ENCODE results near the gene SYNRG.

Gene SYNRG

GRCh38 chr17:37489197-37490001, 119.8 kb downstream of the SYNRG start, which contains the start of gene DUSP14:
Gene DUSP14, plus strand, starts transcription at chr17:37489891. Its CDS starts 22,382 bp downstream, at chr17:37512273.
- H3K4me1 ChIP-seq (ENCODE audit: control insufficient read depth, insufficient read depth, low read length, unreplicated experiment) = peaks cover 34% of the 10 kb centered on the region
- H2AFZ ChIP-seq (ENCODE audit: low read length, unreplicated experiment) = peak within 1 kb of the TSS; percentile 74
- H3K36me3 ChIP-seq (ENCODE audit: insufficient read depth, low read length) = no peaks in the 10 kb centered on the region
- H3K27ac ChIP-seq (ENCODE audit: low read depth, low read length) = peak within 1 kb of the TSS; percentile 99
- no peaks in the 10 kb centered on the region for H3K27me3 ChIP-seq (ENCODE audit: insufficient read depth, low read length)
- peak within 1 kb of the TSS; percentile 94 for H3K4me3 ChIP-seq (ENCODE audit: low read depth, low read length)
- H3K79me2 ChIP-seq (ENCODE audit: control insufficient read depth, insufficient read depth, low read length, unreplicated experiment) = peaks cover 44% of the 10 kb centered on the region

GRCh38 chr17:37488607-37489196, 120.5 kb downstream of the SYNRG start:
- H3K27me3 ChIP-seq (ENCODE audit: insufficient read depth, low read length) = no peaks in the 10 kb centered on the region
- H3K4me1 ChIP-seq (ENCODE audit: control insufficient read depth, insufficient read depth, low read length, unreplicated experiment) = peaks cover 30% of the 10 kb centered on the region
- H3K36me3 ChIP-seq (ENCODE audit: insufficient read depth, low read length) = no peaks in the 10 kb centered on the region
- peak overlapping the region; percentile 74 for H2AFZ ChIP-seq (ENCODE audit: low read length, unreplicated experiment)
- peak overlapping the region; percentile 94 for H3K4me3 ChIP-seq (ENCODE audit: low read depth, low read length)
- peaks cover 38% of the 10 kb centered on the region for H3K79me2 ChIP-seq (ENCODE audit: control insufficient read depth, insufficient read depth, low read length, unreplicated experiment)
- H3K27ac ChIP-seq (ENCODE audit: low read depth, low read length) = peak overlapping the region; percentile 99

GRCh38 chr17:37488009-37488604, 121.1 kb downstream of the SYNRG start:
- Histone ChIP-seq H3K27ac (ENCODE audit: low read depth, low read length) (peak overlapping the region; percentile 99), H3K27me3 (ENCODE audit: insufficient read depth, low read length) (no peaks in the 10 kb centered on the region), H3K36me3 (ENCODE audit: insufficient read depth, low read length) (no peaks in the 10 kb centered on the region), H3K4me1 (ENCODE audit: control insufficient read depth, insufficient read depth, low read length, unreplicated experiment) (peaks cover 30% of the 10 kb centered on the region), H3K4me3 (ENCODE audit: low read depth, low read length) (peak overlapping the region; percentile 94), H2AFZ (ENCODE audit: low read length, unreplicated experiment) (no peak overlapping the region), H3K79me2 (ENCODE audit: control insufficient read depth, insufficient read depth, low read length, unreplicated experiment) (peaks cover 32% of the 10 kb centered on the region)

DNA sequence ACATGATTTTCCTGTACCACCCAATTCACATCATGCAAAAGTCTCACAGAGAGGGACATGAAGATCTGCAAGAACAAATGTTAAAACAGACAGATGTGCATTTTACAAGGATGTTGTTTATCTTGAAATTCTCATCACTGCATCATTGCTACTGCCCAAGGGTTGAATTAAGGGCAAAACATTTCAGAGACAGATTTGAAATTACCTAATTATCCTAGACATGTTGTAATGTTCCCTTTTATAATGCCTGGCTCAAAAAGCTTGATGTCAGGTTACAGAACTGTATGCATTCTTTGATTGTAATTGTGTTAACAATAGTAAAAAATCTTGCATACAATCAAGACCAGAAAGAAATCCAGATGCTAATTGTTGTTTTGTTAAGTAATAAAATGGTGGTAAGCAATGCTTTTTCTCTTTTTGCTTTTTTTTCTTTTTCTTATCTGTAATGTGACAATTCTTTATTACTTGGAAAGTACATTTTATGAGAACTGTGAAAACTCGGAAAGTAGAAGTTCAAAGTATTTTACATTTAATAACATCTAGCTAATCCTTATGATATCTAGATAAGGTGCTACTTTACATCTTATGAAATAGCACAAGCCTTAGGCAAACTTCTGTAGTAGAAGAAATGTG, 123.2 kb downstream of the SYNRG start:
- Histone ChIP-seq H3K27ac (ENCODE audit: low read depth, low read length) (peak overlapping the region; percentile 15; the same call in 1 of the 2 replicates), H3K36me3 (ENCODE audit: insufficient read depth, low read length) (no peaks in the 10 kb centered on the region), H3K4me1 (ENCODE audit: control insufficient read depth, insufficient read depth, low read length, unreplicated experiment) (peaks cover 27% of the 10 kb centered on the region), H3K79me2 (ENCODE audit: control insufficient read depth, insufficient read depth, low read length, unreplicated experiment) (peaks cover 11% of the 10 kb centered on the region), H3K4me3 (ENCODE audit: low read depth, low read length) (no peak overlapping the region), H2AFZ (ENCODE audit: low read length, unreplicated experiment) (no peak overlapping the region), H3K27me3 (ENCODE audit: insufficient read depth, low read length) (no peaks in the 10 kb centered on the region)

DNA sequence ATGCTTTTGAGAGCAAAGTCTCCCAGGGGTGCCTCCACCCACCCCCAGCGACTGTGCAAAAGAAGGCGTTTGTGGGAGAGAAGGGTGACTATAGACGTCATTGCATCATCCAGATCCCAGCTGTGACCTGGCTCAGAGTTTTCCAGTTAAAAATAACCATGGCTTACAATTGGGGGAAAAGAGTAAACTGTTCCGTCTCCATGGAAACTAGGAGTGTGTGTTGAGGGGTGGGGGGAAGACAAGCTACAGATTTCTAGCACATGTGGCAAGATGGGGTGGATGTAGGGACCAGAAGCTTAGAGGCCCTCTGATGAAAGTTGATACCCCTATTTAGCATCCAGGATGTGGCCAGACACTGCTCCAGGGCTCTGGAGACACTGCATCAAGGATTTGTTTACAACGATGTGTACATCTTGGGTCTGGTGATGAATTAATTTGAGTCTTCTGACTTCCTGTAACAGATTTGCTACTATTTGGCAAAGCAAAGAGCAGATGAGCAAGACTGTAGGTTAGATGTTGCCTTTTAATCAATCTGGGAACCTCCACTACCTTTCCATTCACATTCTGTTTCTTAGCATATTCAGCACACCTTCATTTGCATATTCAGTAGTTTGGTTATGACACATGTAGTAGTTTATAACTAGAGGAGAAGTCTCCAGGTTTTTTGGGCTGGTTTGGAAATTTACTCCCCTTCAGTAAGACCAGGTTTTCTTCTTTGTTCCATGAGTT, 125.7 kb downstream of the SYNRG start:
- H3K4me1 ChIP-seq (ENCODE audit: control insufficient read depth, insufficient read depth, low read length, unreplicated experiment) = peaks cover 33% of the 10 kb centered on the region
- H3K79me2 ChIP-seq (ENCODE audit: control insufficient read depth, insufficient read depth, low read length, unreplicated experiment) = no peaks in the 10 kb centered on the region
- H3K36me3 ChIP-seq (ENCODE audit: insufficient read depth, low read length) = peaks cover 14% of the 10 kb centered on the region; the same call in 1 of the 2 replicates
- H2AFZ ChIP-seq (ENCODE audit: low read length, unreplicated experiment) = no peak overlapping the region
- H3K27ac ChIP-seq (ENCODE audit: low read depth, low read length) = peak overlapping the region; percentile 73
- H3K4me3 ChIP-seq (ENCODE audit: low read depth, low read length) = no peak overlapping the region
- H3K27me3 ChIP-seq (ENCODE audit: insufficient read depth, low read length) = no peaks in the 10 kb centered on the region

- H3K4me1 ChIP-seq (ENCODE audit: control insufficient read depth, insufficient read depth, low read length, unreplicated experiment) = peaks cover 50% of the 10 kb centered on the region
- H3K27me3 ChIP-seq (ENCODE audit: insufficient read depth, low read length) = no peaks in the 10 kb centered on the region
- H3K4me3 ChIP-seq (ENCODE audit: low read depth, low read length) = no peak overlapping the region
- peaks cover 15% of the 10 kb centered on the region; the same call in 1 of the 2 replicates for H3K36me3 ChIP-seq (ENCODE audit: insufficient read depth, low read length)
- H3K79me2 ChIP-seq (ENCODE audit: control insufficient read depth, insufficient read depth, low read length, unreplicated experiment) = no peaks in the 10 kb centered on the region
- no peak overlapping the region; the same call in 1 of the 2 replicates for H3K27ac ChIP-seq (ENCODE audit: low read depth, low read length)
- H2AFZ ChIP-seq (ENCODE audit: low read length, unreplicated experiment) = no peak overlapping the region
Measured at GRCh38 chr17:37481001-37481665, 128.1 kb downstream of the SYNRG start.

DNA sequence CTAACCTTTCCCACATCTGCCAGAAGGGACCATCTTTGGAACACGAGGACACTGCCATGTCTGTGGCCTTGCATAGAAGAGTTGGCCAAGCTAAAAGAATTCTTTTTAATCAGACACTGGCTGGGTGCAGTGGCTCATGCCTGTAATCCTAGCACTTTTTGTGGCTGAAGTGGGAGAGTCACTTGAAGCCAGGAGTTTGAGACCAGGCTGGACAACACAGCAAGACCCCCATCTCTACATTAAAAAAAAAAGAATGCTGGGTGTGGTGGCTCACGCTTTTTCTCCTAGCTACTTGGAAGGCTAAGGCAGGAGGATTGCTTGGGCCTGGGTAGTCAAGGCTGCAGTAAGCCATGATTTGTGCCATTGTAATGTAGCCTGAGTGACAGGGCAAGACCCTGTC, 128.8 kb downstream of the SYNRG start:
- Histone ChIP-seq H3K36me3 (ENCODE audit: insufficient read depth, low read length) (peaks cover 15% of the 10 kb centered on the region; the same call in 1 of the 2 replicates), H3K27me3 (ENCODE audit: insufficient read depth, low read length) (no peaks in the 10 kb centered on the region), H2AFZ (ENCODE audit: low read length, unreplicated experiment) (no peak overlapping the region), H3K4me1 (ENCODE audit: control insufficient read depth, insufficient read depth, low read length, unreplicated experiment) (peaks cover 57% of the 10 kb centered on the region), H3K79me2 (ENCODE audit: control insufficient read depth, insufficient read depth, low read length, unreplicated experiment) (no peaks in the 10 kb centered on the region), H3K27ac (ENCODE audit: low read depth, low read length) (no peak overlapping the region), H3K4me3 (ENCODE audit: low read depth, low read length) (no peak overlapping the region)

GRCh38 chr17:37479025-37479424, 130.2 kb downstream of the SYNRG start:
- Histone ChIP-seq H3K36me3 (ENCODE audit: insufficient read depth, low read length) (peaks cover 15% of the 10 kb centered on the region), H3K4me1 (ENCODE audit: control insufficient read depth, insufficient read depth, low read length, unreplicated experiment) (peaks cover 57% of the 10 kb centered on the region), H3K27ac (ENCODE audit: low read depth, low read length) (peak overlapping the region; percentile 94), H3K79me2 (ENCODE audit: control insufficient read depth, insufficient read depth, low read length, unreplicated experiment) (no peaks in the 10 kb centered on the region), H3K27me3 (ENCODE audit: insufficient read depth, low read length) (no peaks in the 10 kb centered on the region), H3K4me3 (ENCODE audit: low read depth, low read length) (no peak overlapping the region), H2AFZ (ENCODE audit: low read length, unreplicated experiment) (no peak overlapping the region)

GRCh38 chr17:37478187-37478586, 131.0 kb downstream of the SYNRG start:
- Histone ChIP-seq H3K27me3 (ENCODE audit: insufficient read depth, low read length) (no peaks in the 10 kb centered on the region), H3K27ac (ENCODE audit: low read depth, low read length) (peak overlapping the region; percentile 94), H3K4me1 (ENCODE audit: control insufficient read depth, insufficient read depth, low read length, unreplicated experiment) (peaks cover 49% of the 10 kb centered on the region), H3K79me2 (ENCODE audit: control insufficient read depth, insufficient read depth, low read length, unreplicated experiment) (no peaks in the 10 kb centered on the region), H3K36me3 (ENCODE audit: insufficient read depth, low read length) (peaks cover 22% of the 10 kb centered on the region), H2AFZ (ENCODE audit: low read length, unreplicated experiment) (no peak overlapping the region), H3K4me3 (ENCODE audit: low read depth, low read length) (no peak overlapping the region)
